Measurements from ENCODE around the gene CCSER1. TPM values are rescaled to one million over a fixed set of nuclear protein-coding genes. Genes with fewer than 3 reads are reported as not detected.

The CCSER1 gene
- total and polyA plus RNA-seq, 2 experiments from 2014 or later = not detected

DNA sequence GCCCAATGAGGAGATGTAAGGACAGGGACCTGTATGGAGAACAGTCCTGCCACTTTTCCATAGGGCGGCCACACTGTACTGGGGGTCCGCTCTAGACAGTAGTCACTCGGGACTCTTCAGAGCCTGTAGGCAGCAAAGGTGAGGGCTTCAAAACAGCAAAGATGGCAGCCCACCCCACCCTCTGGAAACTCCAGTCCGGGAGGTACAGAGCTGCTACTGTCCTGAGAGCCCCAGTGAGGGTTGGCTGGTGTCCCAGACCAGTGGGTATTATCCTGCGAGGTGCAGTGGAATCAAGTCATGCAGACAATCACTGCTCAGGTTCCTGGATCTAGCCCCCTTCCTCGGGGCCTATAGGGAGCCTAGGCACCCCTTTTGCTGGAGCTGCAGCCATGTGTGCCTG is 1392.0 kb downstream of the CCSER1 start:
- H3K4me2 ChIP-seq (ENCODE audit: unreplicated experiment) = no peak overlapping the region
- H3K4me1 ChIP-seq (ENCODE audit: insufficient read depth) = no peaks in the 10 kb centered on the region
- H3K36me3 ChIP-seq (ENCODE audit: low read depth) = no peaks in the 10 kb centered on the region
- WGBS, 2 experiments (ENCODE audit: low coverage in 1 of 2, low lambda C conversion rate in 2 of 2, missing lambda C conversion rate in 2 of 2) = 39 to 45% methylated on average over 6 of the region's 6 CpGs
- no peaks in the 10 kb centered on the region for H3K79me2 ChIP-seq (ENCODE audit: insufficient read depth)
- H3K27ac ChIP-seq = no peak overlapping the region
- no peak overlapping the region for H3K9ac ChIP-seq
- in situ Hi-C loops (cut with MboI) = no loop called here
- H3K9me3 ChIP-seq (ENCODE audit: low read depth) = no peaks in the 10 kb centered on the region
- H2AFZ ChIP-seq = no peak overlapping the region
- no peaks in the 10 kb centered on the region for H4K20me1 ChIP-seq (ENCODE audit: insufficient read depth)
- no peak overlapping the region for H3K4me3 ChIP-seq
- H3K27me3 ChIP-seq (replicated peaks; ENCODE audit: insufficient read depth) = no peaks in the 10 kb centered on the region
- DNase-seq = no peak
- no peaks in the 10 kb centered on the region for H3K9me2 ChIP-seq (ENCODE audit: insufficient read depth)
- H3F3A ChIP-seq (ENCODE audit: insufficient read depth) = no peaks in the 10 kb centered on the region
- TF ChIP-seq EZH2phosphoT487 (IDR thresholded peaks at IDR 0.05; ENCODE audit: insufficient read depth, low read depth) (no peak), EZH2 (IDR thresholded peaks at IDR 0.05; ENCODE audit: insufficient read depth, poor library complexity, severe bottlenecking) (no peak)

DNA sequence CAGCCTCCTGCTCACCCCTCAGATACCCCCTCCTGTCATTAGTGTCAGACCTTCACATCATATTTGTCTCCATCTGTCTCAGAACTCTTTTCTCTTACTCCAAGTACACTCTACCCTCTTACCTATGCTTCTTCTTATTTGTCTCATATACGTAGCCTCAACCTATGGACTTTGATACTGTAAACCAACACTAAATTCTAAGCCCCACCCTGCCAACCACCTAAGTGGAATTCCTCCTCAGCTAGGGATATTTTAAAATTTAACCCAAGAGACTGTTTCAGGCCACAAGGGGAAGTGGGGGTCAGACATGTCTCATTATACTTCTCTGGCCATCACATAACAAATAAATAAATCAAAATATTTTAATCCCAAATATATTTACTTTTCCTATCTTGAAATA is 1398.4 kb downstream of the CCSER1 start:
- Histone ChIP-seq H2AFZ (no peak overlapping the region), H3K9me3 (ENCODE audit: low read depth) (no peaks in the 10 kb centered on the region), H3K4me1 (ENCODE audit: insufficient read depth) (no peaks in the 10 kb centered on the region), H3K9me2 (ENCODE audit: insufficient read depth) (no peaks in the 10 kb centered on the region), H3K9ac (no peak overlapping the region), H4K20me1 (ENCODE audit: insufficient read depth) (no peaks in the 10 kb centered on the region), H3K27me3 (replicated peaks; ENCODE audit: insufficient read depth) (no peaks in the 10 kb centered on the region), H3K79me2 (ENCODE audit: insufficient read depth) (no peaks in the 10 kb centered on the region), H3K27ac (no peak overlapping the region), H3K36me3 (ENCODE audit: low read depth) (no peaks in the 10 kb centered on the region), H3F3A (ENCODE audit: insufficient read depth) (no peaks in the 10 kb centered on the region), H3K4me2 (ENCODE audit: unreplicated experiment) (no peak overlapping the region), H3K4me3 (no peak overlapping the region)
- TF ChIP-seq EZH2 (IDR thresholded peaks at IDR 0.05; ENCODE audit: insufficient read depth, poor library complexity, severe bottlenecking) (no peak), EZH2phosphoT487 (IDR thresholded peaks at IDR 0.05; ENCODE audit: insufficient read depth, low read depth) (no peak)
- in situ Hi-C loops (cut with MboI) = no loop called here
- WGBS, 2 experiments (ENCODE audit: low coverage in 1 of 2, low lambda C conversion rate in 2 of 2, missing lambda C conversion rate in 2 of 2) = 23 to 33% methylated on average over 1 of the region's 1 CpG
- no peak for DNase-seq

DNA sequence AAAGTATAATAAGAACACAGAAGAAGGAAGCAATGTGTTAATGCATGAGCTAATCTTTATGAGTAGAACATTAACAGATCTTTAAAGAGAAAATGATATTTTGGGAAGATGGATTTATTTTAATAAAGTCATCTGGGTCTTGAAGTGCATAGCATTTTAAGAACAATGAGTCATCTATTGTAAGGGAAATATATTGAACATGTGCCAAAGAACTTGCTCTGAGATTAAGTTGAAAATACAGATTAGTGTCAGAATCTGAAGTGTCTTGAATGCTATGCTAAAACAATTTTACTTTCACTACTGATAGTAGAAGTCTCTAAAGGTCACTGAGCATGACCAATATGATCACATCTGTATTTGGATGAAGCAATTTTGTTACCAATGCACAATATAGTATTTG is 1399.9 kb downstream of the CCSER1 start:
- H2AFZ ChIP-seq = no peak overlapping the region
- no peak overlapping the region for H3K4me2 ChIP-seq (ENCODE audit: unreplicated experiment)
- no peak overlapping the region for H3K27ac ChIP-seq
- no peaks in the 10 kb centered on the region for H3K9me2 ChIP-seq (ENCODE audit: insufficient read depth)
- no peak for DNase-seq
- H3K4me3 ChIP-seq = no peak overlapping the region
- H3K4me1 ChIP-seq (ENCODE audit: insufficient read depth) = no peaks in the 10 kb centered on the region
- no peaks in the 10 kb centered on the region for H3F3A ChIP-seq (ENCODE audit: insufficient read depth)
- in situ Hi-C loops (cut with MboI) = no loop called here
- no peak overlapping the region for H3K9ac ChIP-seq
- no peaks in the 10 kb centered on the region for H3K9me3 ChIP-seq (ENCODE audit: low read depth)
- H3K27me3 ChIP-seq (replicated peaks; ENCODE audit: insufficient read depth) = no peaks in the 10 kb centered on the region
- no peaks in the 10 kb centered on the region for H3K79me2 ChIP-seq (ENCODE audit: insufficient read depth)
- no peaks in the 10 kb centered on the region for H3K36me3 ChIP-seq (ENCODE audit: low read depth)
- no peaks in the 10 kb centered on the region for H4K20me1 ChIP-seq (ENCODE audit: insufficient read depth)
- TF ChIP-seq EZH2 (IDR thresholded peaks at IDR 0.05; ENCODE audit: insufficient read depth, poor library complexity, severe bottlenecking) (no peak), EZH2phosphoT487 (IDR thresholded peaks at IDR 0.05; ENCODE audit: insufficient read depth, low read depth) (no peak)

DNA sequence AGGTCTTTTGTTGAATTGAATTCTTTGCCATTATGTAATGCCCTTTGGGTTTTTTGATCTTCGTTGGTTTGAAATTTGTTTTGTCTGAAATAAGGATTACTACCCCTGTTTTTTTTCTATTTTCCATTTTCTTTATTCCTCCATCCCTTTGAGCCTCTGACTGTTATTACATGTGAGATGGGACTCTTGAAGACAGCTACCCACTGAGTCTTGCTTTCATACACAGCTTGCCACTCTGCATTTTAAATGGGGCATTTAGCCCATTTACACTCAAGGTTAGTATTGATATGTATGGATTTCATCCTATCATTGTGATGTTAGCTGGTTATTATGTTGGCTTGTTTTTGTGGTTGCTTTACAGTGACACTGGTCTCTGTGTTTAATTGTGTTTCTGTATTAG is 1440.4 kb downstream of the CCSER1 start:
- H3K79me2 ChIP-seq (ENCODE audit: insufficient read depth) = no peaks in the 10 kb centered on the region
- no peak overlapping the region for H2AFZ ChIP-seq
- no peaks in the 10 kb centered on the region for H4K20me1 ChIP-seq (ENCODE audit: insufficient read depth)
- H3K27ac ChIP-seq = no peak overlapping the region
- DNase-seq = no peak
- no peaks in the 10 kb centered on the region for H3K9me2 ChIP-seq (ENCODE audit: insufficient read depth)
- in situ Hi-C loops (cut with MboI) = no loop called here
- WGBS, 2 experiments (ENCODE audit: low coverage in 1 of 2, low lambda C conversion rate in 2 of 2, missing lambda C conversion rate in 2 of 2) = 0 to 6% methylated on average over 1 of the region's 1 CpG
- H3K9me3 ChIP-seq (ENCODE audit: low read depth) = no peaks in the 10 kb centered on the region
- no peaks in the 10 kb centered on the region for H3K4me1 ChIP-seq (ENCODE audit: insufficient read depth)
- no peaks in the 10 kb centered on the region for H3K27me3 ChIP-seq (replicated peaks; ENCODE audit: insufficient read depth)
- no peaks in the 10 kb centered on the region for H3K36me3 ChIP-seq (ENCODE audit: low read depth)
- H3K4me3 ChIP-seq = no peak overlapping the region
- H3F3A ChIP-seq (ENCODE audit: insufficient read depth) = no peaks in the 10 kb centered on the region
- H3K4me2 ChIP-seq (ENCODE audit: unreplicated experiment) = no peak overlapping the region
- TF ChIP-seq EZH2 (IDR thresholded peaks at IDR 0.05; ENCODE audit: insufficient read depth, poor library complexity, severe bottlenecking) = no peak
- TF ChIP-seq EZH2phosphoT487 (IDR thresholded peaks at IDR 0.05; ENCODE audit: insufficient read depth, low read depth) = no peak
- no peak overlapping the region for H3K9ac ChIP-seq

DNA sequence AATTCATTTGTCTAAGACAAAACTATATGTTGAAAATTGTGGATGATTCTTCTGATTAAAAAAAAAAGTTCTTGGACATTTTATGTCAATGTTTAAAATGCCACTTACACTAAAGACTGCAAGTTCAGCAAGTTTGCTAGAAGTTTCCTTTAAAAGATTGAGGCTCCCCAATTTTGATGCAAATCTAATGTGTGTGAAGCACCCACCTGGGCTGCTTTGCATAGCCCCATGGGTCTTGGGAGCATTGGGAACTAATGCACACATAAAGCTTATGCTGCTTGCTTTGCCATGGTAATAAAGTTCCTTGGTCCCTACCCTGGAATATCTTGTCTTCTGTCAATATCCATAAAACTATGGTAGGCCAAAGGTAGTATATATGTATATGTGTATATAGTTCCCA is 1450.7 kb downstream of the CCSER1 start:
- Histone ChIP-seq H3K4me2 (ENCODE audit: unreplicated experiment) (no peak overlapping the region), H3K27me3 (replicated peaks; ENCODE audit: insufficient read depth) (no peaks in the 10 kb centered on the region), H3K4me1 (ENCODE audit: insufficient read depth) (no peaks in the 10 kb centered on the region), H3K36me3 (ENCODE audit: low read depth) (no peaks in the 10 kb centered on the region), H3K79me2 (ENCODE audit: insufficient read depth) (no peaks in the 10 kb centered on the region), H3K9me2 (ENCODE audit: insufficient read depth) (no peaks in the 10 kb centered on the region), H3K27ac (no peak overlapping the region), H4K20me1 (ENCODE audit: insufficient read depth) (no peaks in the 10 kb centered on the region), H3K4me3 (no peak overlapping the region), H2AFZ (no peak overlapping the region), H3K9ac (no peak overlapping the region), H3F3A (ENCODE audit: insufficient read depth) (no peaks in the 10 kb centered on the region), H3K9me3 (ENCODE audit: low read depth) (no peaks in the 10 kb centered on the region)
- no peak for TF ChIP-seq EZH2phosphoT487 (IDR thresholded peaks at IDR 0.05; ENCODE audit: insufficient read depth, low read depth)
- no peak for TF ChIP-seq EZH2 (IDR thresholded peaks at IDR 0.05; ENCODE audit: insufficient read depth, poor library complexity, severe bottlenecking)
- no peak for DNase-seq
- in situ Hi-C loops (cut with MboI) = no loop called here

Measured in GM23248 (cell line).